Ascending aorta (tissue), 2 donors: ENCODE results near the gene CCDC85B. TPM values are rescaled to one million over a fixed set of nuclear protein-coding genes. Genes with fewer than 3 reads are reported as not detected.
"Not testable (repeated sequence)": the region's sequence is repeated elsewhere in the genome, so short reads cannot be mapped to it uniquely, and the experiment has no call there.

Source experiments
- DNase-seq, 2 donors: peaks; one replicate each; pipeline ENCODE4 v3.0.0-alpha.2; 2019; ENCODE audit warnings: low spot score in 2 of 2
- H3K27ac ChIP-seq, 2 donors: fragments of 200-600 bp; sonication (generic); one replicate each; pipeline ENCODE4 v1.5.1; 2016 to 2017; ENCODE audit warnings: mild to moderate bottlenecking in 1 of 2
- H3K27me3 ChIP-seq: fragments of 200-600 bp; sonication (generic); one replicate; pipeline ENCODE4 v1.5.1; 2017
- H3K36me3 ChIP-seq, 2 donors: fragments of 200-600 bp; sonication (generic); one replicate each; pipeline ENCODE4 v1.5.1; 2016
- H3K4me1 ChIP-seq, 2 donors: fragments of 200-600 bp; sonication (generic); one replicate each; pipeline ENCODE4 v1.5.1; 2016 to 2017; ENCODE audit warnings: mild to moderate bottlenecking in 1 of 2
- H3K4me3 ChIP-seq, 2 donors: fragments of 200-600 bp; sonication (generic); one replicate each; pipeline ENCODE4 v1.5.1; 2016 to 2017; ENCODE audit warnings: mild to moderate bottlenecking in 1 of 2
- H3K9me3 ChIP-seq, 2 donors: fragments of 200-600 bp; sonication (generic); one replicate each; pipeline ENCODE4 v1.5.1; 2016
- intact Hi-C: fragments of 100-400 bp; cut with DNase I; formaldehyde crosslinking; loops from one replicate; pipeline ENCODE4 v1.15.1; 2023
- total RNA-seq: library from RNA; depleted of rRNA; stranded (reverse); fragments of >200 nt; gene quantifications from one replicate; pipeline ENCODE4 v1.1.0, GENCODE V29; 2016
- TF ChIP-seq, protein P1 (sequence below), 3 experiments: fragments of 200-600 bp in 2 of 3; fragments of 450-650 bp in 1 of 3; sonication (generic) in 2 of 3; IDR thresholded peaks; one replicate each; pipeline ENCODE4 v1.5.1; 2016 to 2019; ENCODE audit warnings: antibody characterized with exemption in 3 of 3, mild to moderate bottlenecking in 1 of 3, moderate library complexity in 1 of 3

CCDC85B gene
- total RNA-seq, 1 donor from 2014 or later, result 184 TPM

DNA sequence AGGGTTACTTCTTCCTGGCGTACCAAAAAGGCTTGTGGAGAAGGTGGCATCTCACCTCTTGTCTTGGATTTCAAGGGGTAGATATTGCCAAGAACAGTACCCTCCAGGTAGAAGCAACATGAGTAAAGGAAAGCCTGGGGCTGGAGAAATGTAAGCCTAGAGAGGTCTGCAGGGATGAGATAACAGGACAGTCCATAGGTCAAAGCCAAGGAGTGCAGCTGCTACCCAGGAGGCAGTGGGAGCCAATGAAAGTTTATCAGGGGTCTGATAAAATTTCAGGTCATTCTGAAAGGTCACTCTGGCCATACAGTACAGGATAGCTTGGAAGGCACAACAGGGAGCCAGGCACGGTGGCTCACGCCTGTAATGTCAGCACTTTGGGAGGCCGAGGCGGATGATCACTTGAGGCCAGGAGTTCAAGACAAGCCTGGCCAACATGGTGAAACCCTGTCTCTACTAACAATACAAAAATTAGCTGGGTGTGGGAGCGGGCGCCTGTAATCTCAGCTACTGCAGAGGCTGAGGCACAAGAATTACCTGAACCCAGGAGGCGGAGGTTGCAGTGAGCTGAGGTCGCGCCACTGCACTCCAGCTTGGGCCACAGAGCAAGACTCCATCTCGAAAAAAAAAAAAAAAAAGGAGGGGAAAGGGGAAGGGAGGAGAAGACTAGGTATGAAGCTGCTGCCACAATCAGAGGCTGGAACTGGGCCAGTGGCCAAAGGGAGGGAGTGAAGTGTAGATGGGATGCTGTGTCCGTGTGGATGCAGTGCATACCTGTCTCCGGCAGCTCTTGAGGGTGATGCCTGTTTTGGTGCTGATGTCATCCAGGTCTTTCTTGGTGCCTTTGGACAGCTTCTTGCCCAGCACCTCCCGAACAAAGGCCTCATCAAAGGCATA, 3.4 kb upstream of the CCDC85B start:
- Histone ChIP-seq H3K36me3 (peaks cover 20 to 41% of the 10 kb centered on the region in 2 donors), H3K4me3 (peak overlapping the region; percentile 82 to 85), H3K4me1 (peaks cover 11 to 16% of the 10 kb centered on the region in 2 donors), H3K27me3 (no peaks in the 10 kb centered on the region), H3K27ac (peak overlapping the region; percentile 98), H3K9me3 (no peaks in the 10 kb centered on the region)
- intact Hi-C loops, result loop anchor here (5.0 kb wide), 2 partner anchors 115 to 180 kb away; partner anchors contain the start of genes BANF1 and EIF1AD
- DNase-seq, result no peak
- TF ChIP-seq, protein P1, sequence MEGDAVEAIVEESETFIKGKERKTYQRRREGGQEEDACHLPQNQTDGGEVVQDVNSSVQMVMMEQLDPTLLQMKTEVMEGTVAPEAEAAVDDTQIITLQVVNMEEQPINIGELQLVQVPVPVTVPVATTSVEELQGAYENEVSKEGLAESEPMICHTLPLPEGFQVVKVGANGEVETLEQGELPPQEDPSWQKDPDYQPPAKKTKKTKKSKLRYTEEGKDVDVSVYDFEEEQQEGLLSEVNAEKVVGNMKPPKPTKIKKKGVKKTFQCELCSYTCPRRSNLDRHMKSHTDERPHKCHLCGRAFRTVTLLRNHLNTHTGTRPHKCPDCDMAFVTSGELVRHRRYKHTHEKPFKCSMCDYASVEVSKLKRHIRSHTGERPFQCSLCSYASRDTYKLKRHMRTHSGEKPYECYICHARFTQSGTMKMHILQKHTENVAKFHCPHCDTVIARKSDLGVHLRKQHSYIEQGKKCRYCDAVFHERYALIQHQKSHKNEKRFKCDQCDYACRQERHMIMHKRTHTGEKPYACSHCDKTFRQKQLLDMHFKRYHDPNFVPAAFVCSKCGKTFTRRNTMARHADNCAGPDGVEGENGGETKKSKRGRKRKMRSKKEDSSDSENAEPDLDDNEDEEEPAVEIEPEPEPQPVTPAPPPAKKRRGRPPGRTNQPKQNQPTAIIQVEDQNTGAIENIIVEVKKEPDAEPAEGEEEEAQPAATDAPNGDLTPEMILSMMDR (IDR thresholded peaks at IDR 0.05), result no peak

DNA sequence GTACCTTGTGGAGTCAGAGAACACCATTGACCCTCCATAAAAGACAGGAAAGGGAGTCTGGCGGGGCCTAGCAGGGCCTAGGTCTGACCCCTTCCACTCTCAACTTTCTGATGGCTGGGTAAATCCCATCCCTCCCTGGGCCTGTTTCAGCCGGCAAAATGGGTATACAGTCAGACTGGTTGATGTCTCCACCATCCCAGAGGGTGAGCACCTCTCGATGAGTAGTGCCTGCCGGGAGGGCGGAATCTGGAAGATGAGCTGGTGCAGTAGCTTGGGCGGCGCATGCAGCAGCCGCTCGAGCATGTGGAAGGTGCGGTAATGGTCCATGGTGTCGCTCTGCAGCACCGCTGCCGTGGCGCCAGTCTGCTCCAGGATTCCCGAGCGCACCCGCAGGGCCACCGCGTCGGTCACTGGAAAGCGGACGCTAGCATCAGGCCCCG, 2.7 kb upstream of the CCDC85B start:
- Histone ChIP-seq H3K27me3 (no peaks in the 10 kb centered on the region), H3K36me3 (peaks cover 13 to 36% of the 10 kb centered on the region in 2 donors), H3K9me3 (no peaks in the 10 kb centered on the region), H3K4me3 (peak overlapping the region; percentile 82 to 85), H3K4me1 (peaks cover 15 to 23% of the 10 kb centered on the region in 2 donors), H3K27ac (peak overlapping the region; percentile 98)
- TF ChIP-seq, protein P1 (IDR thresholded peaks at IDR 0.05), result no peak
- DNase-seq, result no peak
- intact Hi-C loops, result loop anchor here (1.0 to 5.0 kb wide), 6 partner anchors 14 to 180 kb away; partner anchors contain the start of genes BANF1, C11orf68, DRAP1 and EIF1AD

DNA sequence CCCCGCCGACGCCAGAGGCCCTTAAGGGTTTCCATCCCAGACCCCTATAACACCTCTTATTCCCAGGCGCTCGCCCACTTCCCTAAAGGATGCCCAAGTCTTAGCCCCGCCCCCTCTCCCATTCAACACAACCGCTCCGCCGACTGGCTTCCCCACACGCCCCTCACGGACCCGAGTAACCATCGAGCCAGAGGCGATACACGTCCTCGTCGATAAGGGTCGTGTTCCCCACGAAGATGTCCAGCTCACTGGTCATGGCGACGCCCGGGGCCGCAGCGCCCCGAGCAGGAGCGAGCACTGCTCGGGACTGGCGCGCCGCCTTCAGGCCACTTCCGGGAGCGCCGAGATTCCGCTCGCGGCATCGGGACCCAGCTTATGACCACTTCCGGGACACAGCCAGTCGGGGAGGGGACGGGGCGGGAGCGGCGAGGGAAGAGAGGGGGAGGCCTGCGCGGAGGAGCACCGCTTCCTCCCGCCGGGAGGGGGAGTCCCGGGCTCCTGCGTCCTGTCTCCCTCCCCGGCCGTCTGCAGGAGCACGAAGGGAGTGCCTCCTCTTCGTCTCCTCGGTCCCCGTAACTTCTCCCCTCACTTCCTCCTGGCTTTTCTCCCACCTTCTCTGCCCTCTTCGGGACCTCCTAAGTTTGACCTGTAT, 2.2 kb upstream of the CCDC85B start, which contains the start of gene FIBP:
TSS of gene FIBP (minus strand) at position 309 of the 652 bp plus-strand sequence. CDS start at position 256, 53 bp downstream.
- TF ChIP-seq, protein P1 (IDR thresholded peaks at IDR 0.05), result peak; percentile 84 to 98 (median 96)
- H3K4me1 ChIP-seq, result peaks cover 20 to 28% of the 10 kb centered on the region in 2 donors
- peaks cover 10 to 31% of the 10 kb centered on the region in 2 donors for H3K36me3 ChIP-seq
- no peaks in the 10 kb centered on the region for H3K9me3 ChIP-seq
- H3K4me3 ChIP-seq, result peak within 1 kb of the TSS; percentile 82 to 85
- no peaks in the 10 kb centered on the region for H3K27me3 ChIP-seq
- intact Hi-C loops, result loop anchor here (1.0 to 5.0 kb wide), 6 partner anchors 15 to 179 kb away; partner anchors contain the start of genes BANF1, C11orf68, DRAP1 and EIF1AD
- peak; percentile 90 to 99 for DNase-seq
- peak within 1 kb of the TSS; percentile 98 for H3K27ac ChIP-seq

DNA sequence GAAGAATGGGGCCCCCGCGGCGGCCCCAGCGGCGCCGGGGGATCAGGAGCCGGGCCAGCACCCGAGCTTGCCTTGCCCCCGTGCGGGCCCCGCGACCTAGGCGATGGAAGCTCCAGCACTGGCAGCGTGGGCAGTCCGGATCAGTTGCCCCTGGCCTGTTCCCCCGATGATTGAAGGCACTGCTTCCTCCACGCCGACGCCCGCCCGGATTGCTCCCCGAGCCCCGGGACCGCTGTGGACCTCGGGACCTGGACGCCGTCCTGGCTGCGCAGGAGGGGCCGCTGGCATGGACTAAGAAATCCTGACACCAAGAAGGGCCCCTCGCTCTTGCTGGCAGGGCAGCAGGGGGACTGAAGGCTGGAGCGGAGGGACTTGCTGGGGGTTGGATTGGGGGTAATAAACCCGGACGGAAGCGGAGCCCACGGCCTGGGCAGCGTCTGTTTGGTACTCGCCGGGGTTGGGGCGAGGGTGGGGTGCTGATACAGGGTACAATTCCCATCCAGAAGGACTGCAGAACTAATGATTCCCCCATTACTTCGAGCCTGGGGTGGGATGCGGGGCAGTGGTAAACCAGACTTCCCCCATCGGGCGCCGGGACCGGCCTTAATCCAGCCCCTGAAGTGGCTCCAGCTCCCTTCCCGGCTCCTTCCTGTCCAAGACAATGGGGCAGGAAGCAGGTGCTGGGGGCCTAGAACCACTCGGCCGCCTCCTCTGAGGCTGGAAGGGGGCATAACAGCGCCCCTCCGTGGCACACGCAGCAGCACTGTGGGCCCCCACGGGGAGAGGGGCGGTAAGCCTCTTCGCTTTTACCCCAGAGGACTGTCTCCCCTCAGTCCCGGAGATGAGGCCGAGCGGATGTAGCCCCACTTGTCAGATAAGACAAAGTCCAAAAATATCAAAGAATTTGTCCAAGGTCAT, 1.0 kb downstream of the CCDC85B start:
- Histone ChIP-seq H3K4me3 (peak overlapping the region; percentile 82 to 85), H3K27me3 (no peaks in the 10 kb centered on the region), H3K9me3 (no peaks in the 10 kb centered on the region), H3K36me3 (peaks cover 0 to 6% of the 10 kb centered on the region in 2 donors), H3K4me1 (peaks cover 20 to 34% of the 10 kb centered on the region in 2 donors), H3K27ac (peak overlapping the region; percentile 98)
- TF ChIP-seq, protein P1 (IDR thresholded peaks at IDR 0.05), result peak in 2 of 3 experiments; percentile 16 to 35
- peak in 1 of 2 donors; percentile 72 for DNase-seq
- intact Hi-C loops, result no loop called here

DNA sequence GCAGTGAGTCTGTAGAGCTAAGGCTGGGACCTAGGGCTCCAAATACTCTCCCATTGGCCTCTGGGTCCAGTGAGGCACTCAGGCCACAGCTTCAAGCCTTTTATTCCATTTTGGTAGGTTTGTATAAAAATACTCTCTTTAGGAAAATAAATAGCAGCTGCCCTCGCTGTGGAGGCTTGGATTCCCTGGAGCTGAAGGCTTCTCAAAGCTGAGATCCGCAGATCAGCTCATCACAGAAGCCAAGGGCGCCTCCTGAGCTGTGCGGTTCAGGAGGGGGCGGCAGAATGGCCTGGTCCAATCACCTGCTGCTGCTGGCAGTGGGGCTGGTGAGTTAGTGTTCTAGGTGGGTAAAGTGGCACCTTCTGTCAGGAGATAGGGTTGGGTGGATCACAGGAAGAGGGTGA, 1.7 kb downstream of the CCDC85B start:
- H3K36me3 ChIP-seq, intact Hi-C loops, DNase-seq, H3K27me3 ChIP-seq, H3K9me3 ChIP-seq: not testable (repeated sequence)
- peak overlapping the region; percentile 82 to 85 for H3K4me3 ChIP-seq
- H3K4me1 ChIP-seq, result peaks cover 20 to 34% of the 10 kb centered on the region in 2 donors
- H3K27ac ChIP-seq, result peak overlapping the region; percentile 98
